HL-60 (cell line): ENCODE data around the gene NRDC.

Source experiments
- DNase-seq, 2 experiments: peaks; one replicate each; pipeline ENCODE4 v3.0.0-alpha.2; 2010 to 2020; ENCODE audit warnings: low read depth in 1 of 2, low spot score in 1 of 2
- H3K27ac ChIP-seq: fragments of 250-450 bp; sonication (Bioruptor Pico); replicated peaks from 2 replicates; pipeline ENCODE4 v1.5.1; 2020; ENCODE audit warnings: mild to moderate bottlenecking, moderate library complexity
- H3K27me3 ChIP-seq: fragments of 250-450 bp; sonication (Bioruptor Pico); 2 replicates; pipeline ENCODE4 v1.5.1; 2021; ENCODE audit warnings: mild to moderate bottlenecking, moderate library complexity; ENCODE audit not compliant: insufficient read depth, poor library complexity, severe bottlenecking
- H3K4me3 ChIP-seq: replicated peaks from 2 replicates; pipeline ENCODE4 v1.5.1; 2011; ENCODE audit warnings: mild to moderate bottlenecking, control low read depth, low read length; ENCODE audit not compliant: insufficient read depth
- GABPA ChIP-seq: IDR thresholded peaks from 2 replicates; pipeline ENCODE4 v1.6.1; 2012; ENCODE audit warnings: low read depth
- POLR2AphosphoS5 ChIP-seq: IDR thresholded peaks from 2 replicates; pipeline ENCODE4 v1.6.1; 2012; ENCODE audit warnings: low read depth
- SPI1 ChIP-seq: IDR thresholded peaks from 2 replicates; pipeline ENCODE4 v1.6.1; 2012; ENCODE audit warnings: low read depth, mild to moderate bottlenecking, borderline replicate concordance
- TF ChIP-seq, protein P1 (sequence below): IDR thresholded peaks from one replicate; pipeline ENCODE4 v1.5.1; 2011; ENCODE audit warnings: low read length, control low read depth, inconsistent platforms; ENCODE audit not compliant: insufficient read depth
- TF ChIP-seq, protein P2 (sequence below): IDR thresholded peaks from 2 replicates; pipeline ENCODE4 v1.6.1; 2012; ENCODE audit warnings: low read depth; ENCODE audit not compliant: insufficient replicate concordance

NRDC gene

DNA sequence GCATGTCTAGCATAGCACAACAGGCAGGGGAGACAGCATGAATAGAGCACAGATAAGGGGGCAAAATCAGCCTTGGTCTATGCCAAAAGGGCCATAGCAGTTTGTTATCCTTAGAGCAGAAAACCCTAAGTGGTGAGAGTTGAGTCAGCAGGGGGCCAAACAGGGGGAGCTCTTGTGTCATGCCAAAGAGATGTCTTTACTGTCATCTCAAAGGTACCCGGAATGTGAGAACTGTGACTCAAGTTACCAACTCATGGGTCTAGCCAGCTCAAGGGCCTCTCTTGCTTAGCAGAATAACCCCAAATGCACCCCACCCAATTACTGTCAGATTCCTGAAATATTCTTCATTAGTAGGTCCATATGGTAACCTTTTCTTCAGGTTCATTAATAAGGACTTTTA lies 45.9 kb upstream of the NRDC start:
- DNase-seq: no peak
- TF ChIP-seq SPI1 (no peak), GABPA (no peak), POLR2AphosphoS5 (no peak)
- Histone ChIP-seq H3K27me3 (peaks cover under 1% of the 10 kb centered on the region), H3K4me3 (no peak overlapping the region), H3K27ac (no peak overlapping the region)

DNA sequence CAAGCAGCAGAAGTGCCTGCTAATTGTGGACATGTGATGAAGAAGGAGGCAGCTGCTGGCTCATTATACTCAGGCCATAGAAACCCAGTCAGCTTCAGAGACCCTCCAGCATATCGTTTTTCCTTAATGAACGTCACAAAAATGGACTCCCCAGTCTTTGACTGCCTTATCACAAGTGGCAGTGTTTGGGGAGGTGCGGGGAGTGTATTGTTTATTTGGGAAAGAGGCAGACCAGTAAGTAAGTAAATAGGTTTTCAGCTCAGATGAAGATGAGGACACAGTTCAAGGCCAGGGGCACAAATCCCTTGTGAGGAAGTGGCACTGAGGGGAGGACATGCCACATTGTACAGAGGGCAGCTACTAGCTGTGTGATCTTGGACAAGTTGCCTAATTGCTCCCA lies 43.5 kb upstream of the NRDC start:
- no peak overlapping the region for H3K4me3 ChIP-seq
- H3K27me3 ChIP-seq: peaks cover 4% of the 10 kb centered on the region
- no peak overlapping the region for H3K27ac ChIP-seq
- DNase-seq: no peak
- no peak for TF ChIP-seq SPI1
- TF ChIP-seq, protein P1, sequence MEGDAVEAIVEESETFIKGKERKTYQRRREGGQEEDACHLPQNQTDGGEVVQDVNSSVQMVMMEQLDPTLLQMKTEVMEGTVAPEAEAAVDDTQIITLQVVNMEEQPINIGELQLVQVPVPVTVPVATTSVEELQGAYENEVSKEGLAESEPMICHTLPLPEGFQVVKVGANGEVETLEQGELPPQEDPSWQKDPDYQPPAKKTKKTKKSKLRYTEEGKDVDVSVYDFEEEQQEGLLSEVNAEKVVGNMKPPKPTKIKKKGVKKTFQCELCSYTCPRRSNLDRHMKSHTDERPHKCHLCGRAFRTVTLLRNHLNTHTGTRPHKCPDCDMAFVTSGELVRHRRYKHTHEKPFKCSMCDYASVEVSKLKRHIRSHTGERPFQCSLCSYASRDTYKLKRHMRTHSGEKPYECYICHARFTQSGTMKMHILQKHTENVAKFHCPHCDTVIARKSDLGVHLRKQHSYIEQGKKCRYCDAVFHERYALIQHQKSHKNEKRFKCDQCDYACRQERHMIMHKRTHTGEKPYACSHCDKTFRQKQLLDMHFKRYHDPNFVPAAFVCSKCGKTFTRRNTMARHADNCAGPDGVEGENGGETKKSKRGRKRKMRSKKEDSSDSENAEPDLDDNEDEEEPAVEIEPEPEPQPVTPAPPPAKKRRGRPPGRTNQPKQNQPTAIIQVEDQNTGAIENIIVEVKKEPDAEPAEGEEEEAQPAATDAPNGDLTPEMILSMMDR: no peak

DNA sequence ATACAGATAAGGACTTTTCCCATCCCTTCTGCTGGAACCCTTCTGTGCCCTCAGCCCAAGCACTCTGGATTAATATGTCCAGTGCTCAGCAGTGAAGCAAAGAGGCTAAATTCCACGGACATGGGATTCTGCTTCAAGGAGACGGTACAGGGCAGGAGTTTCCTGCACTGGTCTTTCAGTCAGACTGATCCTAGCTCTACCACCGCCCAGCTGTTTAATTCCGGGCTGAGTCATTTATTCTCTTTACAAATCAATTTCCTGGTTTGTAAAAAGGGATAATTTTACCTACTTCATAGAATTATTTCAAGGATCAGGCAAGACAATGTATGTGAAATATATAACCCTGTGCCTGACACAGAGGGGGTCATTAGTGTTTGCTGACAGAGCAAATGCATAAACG lies 41.6 kb upstream of the NRDC start:
- no peak for DNase-seq
- H3K4me3 ChIP-seq: no peak overlapping the region
- TF ChIP-seq GABPA (no peak), POLR2AphosphoS5 (no peak), SPI1 (no peak)
- TF ChIP-seq, protein P1: no peak
- TF ChIP-seq, protein P2, sequence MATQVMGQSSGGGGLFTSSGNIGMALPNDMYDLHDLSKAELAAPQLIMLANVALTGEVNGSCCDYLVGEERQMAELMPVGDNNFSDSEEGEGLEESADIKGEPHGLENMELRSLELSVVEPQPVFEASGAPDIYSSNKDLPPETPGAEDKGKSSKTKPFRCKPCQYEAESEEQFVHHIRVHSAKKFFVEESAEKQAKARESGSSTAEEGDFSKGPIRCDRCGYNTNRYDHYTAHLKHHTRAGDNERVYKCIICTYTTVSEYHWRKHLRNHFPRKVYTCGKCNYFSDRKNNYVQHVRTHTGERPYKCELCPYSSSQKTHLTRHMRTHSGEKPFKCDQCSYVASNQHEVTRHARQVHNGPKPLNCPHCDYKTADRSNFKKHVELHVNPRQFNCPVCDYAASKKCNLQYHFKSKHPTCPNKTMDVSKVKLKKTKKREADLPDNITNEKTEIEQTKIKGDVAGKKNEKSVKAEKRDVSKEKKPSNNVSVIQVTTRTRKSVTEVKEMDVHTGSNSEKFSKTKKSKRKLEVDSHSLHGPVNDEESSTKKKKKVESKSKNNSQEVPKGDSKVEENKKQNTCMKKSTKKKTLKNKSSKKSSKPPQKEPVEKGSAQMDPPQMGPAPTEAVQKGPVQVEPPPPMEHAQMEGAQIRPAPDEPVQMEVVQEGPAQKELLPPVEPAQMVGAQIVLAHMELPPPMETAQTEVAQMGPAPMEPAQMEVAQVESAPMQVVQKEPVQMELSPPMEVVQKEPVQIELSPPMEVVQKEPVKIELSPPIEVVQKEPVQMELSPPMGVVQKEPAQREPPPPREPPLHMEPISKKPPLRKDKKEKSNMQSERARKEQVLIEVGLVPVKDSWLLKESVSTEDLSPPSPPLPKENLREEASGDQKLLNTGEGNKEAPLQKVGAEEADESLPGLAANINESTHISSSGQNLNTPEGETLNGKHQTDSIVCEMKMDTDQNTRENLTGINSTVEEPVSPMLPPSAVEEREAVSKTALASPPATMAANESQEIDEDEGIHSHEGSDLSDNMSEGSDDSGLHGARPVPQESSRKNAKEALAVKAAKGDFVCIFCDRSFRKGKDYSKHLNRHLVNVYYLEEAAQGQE: no peak
- H3K27ac ChIP-seq: no peak overlapping the region
- peaks cover 9% of the 10 kb centered on the region for H3K27me3 ChIP-seq

DNA sequence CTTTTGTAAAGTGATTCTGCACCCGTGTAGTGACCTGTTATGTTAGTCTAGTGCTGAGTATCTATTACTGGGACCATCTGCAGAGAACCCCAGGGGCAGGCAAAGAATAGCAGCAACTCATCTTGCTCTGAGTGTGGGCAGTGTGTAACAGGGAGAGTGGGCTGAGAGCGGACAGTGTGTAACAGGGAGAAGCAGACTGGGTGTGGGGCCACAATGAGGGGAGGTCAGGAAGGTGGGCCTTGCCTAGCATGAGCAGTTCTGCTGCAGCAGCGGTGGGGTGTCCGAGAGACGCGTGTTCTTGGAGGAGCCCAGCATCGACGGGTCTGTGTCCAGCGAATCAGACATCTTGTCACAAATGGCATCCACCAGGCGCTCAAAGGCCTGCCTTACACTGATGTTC lies 41.2 kb upstream of the NRDC start:
- Histone ChIP-seq H3K27ac (no peak overlapping the region), H3K4me3 (no peak overlapping the region), H3K27me3 (peaks cover 9% of the 10 kb centered on the region)
- no peak for DNase-seq
- TF ChIP-seq SPI1: no peak
- no peak for TF ChIP-seq GABPA
- TF ChIP-seq, protein P2: no peak
- TF ChIP-seq POLR2AphosphoS5: no peak
- TF ChIP-seq, protein P1: no peak
